Stimulated activated CD8-positive, alpha-beta memory T cell treated with anti-CD3 and anti-CD28 coated beads, Interleukin-12 subunit alpha, Interleukin-12 subunit beta, amount 100 ng/mL, for 4 hours (primary cell): Measurements from ENCODE around the gene SLC9A7.

ENCODE experiments used
- DNase-seq: peaks from one replicate; pipeline ENCODE4 v3.0.0-alpha.2; 2020; ENCODE audit warnings: low read depth

The SLC9A7 gene

DNA sequence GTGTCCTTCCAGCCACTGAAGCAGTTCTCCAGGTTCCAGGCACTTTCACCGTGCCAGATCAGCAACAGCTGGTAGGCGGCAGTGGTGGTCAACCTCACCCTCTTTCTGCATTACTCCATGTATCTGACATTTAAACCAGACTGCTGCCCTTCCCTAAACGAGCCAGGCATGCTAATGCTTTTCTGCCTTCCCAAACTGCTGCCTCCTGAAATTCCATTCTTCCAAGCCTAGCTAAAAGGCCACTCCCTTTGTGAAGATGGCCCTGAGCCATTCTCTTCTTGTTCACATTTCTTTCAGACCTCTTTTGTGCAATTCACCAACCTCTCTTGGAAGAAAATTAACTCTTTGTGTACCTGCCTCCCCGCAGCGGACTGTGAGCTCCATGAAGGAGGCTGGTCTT lies 111.7 kb downstream of the SLC9A7 start:
- no peak for DNase-seq

DNA sequence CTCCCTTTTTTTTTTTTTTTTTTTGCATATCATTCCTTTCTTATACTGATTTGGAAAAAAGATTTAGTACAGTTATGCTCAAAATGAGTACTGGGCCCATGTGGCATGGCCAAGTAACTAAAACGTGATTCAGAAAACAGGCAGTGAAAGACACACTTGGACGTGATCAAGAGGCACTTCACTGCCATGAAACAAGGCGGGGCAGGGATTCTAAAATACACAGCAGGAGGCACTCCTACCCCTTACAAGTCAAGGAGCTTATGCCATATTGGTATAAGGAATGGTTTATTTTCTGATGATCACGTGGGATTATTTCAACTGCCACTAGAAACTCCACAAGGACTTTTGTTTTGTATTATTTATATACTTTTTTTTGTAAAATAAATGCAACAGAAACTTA lies 113.3 kb downstream of the SLC9A7 start:
- DNase-seq: no peak

GRCh38 chrX:46643636-46644035 lies 115.3 kb downstream of the SLC9A7 start:
- DNase-seq: no peak

DNA sequence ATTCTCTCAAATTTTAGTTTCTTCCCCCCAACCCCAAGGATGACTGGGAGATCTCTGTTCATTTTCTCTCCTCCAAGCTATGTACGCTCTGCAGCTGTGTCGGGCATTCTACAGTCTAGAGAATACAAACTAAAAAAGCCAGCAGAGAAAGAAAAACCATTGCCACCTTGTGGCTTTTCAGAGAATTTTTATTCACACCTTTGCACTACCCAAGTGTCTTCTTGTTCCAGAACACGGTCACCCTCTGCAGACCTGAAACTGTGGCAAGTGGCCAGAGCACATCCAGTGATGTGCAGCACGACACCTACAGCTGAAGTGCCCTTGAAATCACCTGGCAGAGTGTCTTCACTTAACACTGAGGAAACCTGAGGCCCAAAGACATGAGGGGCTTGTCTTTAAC lies 116.8 kb downstream of the SLC9A7 start:
- no peak for DNase-seq

DNA sequence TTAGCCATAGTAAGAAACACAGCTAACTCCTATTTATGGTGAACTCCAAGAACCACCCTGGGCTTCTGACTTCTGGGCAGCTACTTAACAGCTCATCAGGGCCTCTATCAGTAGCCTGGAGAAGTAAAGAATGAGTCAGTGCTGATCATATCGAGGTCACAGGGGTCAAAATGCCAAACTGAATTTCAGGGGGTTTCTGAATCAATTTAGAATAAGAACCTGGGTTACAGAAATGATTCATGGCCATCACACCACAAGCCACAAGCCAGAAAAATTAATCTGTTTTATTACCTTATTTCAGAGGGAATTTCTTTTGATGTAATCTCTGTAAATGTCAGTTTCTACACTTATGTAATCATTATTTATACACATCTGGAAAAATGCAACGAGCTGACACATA lies 121.0 kb downstream of the SLC9A7 start:
- DNase-seq: no peak

- DNase-seq: no peak
Observed at GRCh38 chrX:46636223-46636622, 122.7 kb downstream of the SLC9A7 start.

- no peak for DNase-seq
Observed at GRCh38 chrX:46635186-46635585, 123.7 kb downstream of the SLC9A7 start.

DNA sequence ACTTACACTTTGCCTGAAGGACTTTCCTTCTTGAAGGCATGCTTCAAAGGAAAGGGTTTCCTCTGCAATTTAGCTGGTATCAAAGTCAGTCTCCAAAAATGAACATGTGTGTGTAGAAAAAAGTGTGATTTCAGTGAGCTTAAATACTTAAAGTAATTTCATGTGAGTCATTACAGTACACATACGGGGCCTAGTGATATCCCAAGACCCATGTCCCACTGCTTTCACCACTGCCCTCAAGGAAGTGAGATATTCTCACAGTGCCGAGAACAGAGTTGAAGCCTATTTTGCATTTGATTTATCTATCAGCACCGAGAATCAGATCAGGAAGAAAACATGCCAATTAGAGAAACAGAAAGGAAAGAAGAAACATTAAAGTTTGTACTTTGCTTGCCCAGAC lies 124.3 kb downstream of the SLC9A7 start:
- no peak for DNase-seq

- DNase-seq: no peak
Observed at GRCh38 chrX:46630141-46630540, 128.8 kb downstream of the SLC9A7 start.

GRCh38 chrX:46628460-46629371 lies 130.2 kb downstream of the SLC9A7 start:
- no peak for DNase-seq

DNA sequence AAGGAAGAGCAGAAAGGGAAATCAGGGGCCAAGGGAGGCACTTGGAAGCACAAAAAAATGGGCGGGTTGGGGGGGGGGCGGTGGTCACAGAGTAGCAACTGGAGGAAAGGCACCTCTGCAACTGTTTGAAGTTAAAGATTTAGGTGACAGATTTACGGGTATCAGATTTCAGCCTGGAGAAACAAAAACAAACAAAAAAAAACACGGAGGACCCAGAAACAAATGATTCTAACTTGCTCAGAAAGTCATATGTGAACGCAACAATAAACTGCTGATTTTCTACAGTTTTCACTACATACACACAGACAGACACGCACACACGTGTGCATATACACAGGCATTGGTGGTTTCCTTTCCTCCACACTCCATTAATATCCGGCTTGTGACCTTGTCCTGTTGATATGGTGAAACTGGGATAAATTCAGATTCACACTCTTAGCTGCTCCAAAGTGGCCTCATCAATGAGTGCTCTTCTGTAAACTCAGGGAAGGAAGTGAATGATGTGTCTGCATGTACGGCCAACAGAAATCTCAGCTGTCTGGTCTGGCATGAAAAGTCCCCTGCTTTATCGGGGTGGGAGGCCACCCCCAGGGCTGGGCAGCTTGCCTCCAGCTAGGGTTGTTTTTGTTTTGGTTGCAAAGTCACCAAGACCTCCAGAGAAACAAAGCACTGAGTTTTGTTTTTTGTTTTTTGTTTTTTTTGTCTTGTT lies 131.1 kb downstream of the SLC9A7 start:
- no peak for DNase-seq

DNA sequence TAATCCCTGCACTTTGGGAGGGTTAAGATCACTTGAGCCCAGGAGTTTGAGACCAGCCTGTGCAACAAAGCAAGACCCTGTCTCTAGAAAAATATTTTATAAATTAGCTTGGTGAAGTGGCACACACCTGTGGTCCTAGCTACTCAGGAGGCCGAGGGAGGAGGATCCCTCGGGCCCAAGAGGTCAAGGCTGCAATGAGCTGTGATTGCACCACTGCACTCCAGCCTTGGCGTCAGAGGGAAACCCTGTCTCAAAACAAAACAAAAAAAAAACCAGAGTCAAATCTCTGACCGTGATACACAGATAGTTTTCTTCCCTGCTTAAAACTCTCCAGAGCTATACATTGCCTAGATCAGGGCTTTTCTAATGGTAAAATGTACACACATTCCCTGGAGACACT lies 131.9 kb downstream of the SLC9A7 start:
- no peak for DNase-seq

DNA sequence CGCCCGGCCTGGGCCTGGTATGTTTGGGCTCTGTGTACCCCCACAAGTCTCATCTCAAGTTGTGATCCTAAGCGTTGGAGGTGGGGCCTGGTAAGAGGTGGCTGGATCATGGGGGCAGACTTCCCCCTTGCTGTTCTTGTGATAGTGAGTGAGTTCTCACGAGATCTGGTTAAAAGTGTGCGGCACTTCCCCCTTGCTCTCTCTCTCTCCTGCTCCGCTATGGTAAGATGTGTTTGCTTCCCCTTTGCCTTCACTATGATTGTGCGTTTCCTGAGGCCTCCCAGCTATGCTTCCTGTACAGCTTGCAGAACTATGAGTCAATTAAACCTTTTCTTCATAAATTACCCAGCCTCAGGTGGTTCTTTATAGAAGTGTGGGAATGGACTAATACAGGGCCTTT lies 132.4 kb downstream of the SLC9A7 start:
- no peak for DNase-seq

DNA sequence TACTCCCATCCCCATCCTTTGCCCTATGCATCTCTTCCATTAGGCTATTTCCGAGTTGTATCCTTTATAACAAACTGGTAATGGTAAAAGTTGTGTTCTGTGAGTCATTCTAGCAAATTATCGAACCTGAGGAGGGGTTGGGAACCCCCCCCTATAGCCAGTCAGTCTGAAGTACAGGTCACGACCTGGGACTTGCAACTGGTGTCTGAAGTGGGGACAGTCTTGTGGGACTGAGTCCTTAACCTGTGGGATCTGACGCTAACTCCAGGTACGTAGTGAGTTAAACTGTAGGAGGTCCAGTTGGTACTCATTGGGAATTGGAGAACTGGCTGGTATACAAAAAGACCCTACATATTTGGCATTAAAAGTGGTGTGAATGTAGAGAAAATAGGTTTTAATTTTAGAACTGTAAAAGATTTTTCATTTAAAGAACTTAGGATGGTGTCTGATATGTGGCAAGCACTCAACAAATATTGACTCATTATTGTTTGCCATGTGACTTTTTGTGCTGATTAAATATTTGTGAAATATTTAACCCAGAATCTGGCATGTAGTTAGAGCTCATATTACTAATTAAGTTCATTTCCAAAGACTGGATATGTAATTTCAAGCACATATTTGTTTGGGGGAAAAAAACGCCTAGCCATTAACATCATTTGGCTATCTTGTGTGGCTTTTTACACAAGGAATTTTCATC lies 134.7 kb downstream of the SLC9A7 start:
- DNase-seq: no peak

GRCh38 chrX:46621572-46621971 lies 137.3 kb downstream of the SLC9A7 start:
- no peak for DNase-seq

GRCh38 chrX:46620505-46620904 lies 138.4 kb downstream of the SLC9A7 start:
- DNase-seq: no peak

- DNase-seq: no peak
Observed at GRCh38 chrX:46618947-46619346, 140.0 kb downstream of the SLC9A7 start.

GRCh38 chrX:46617906-46618305 lies 141.0 kb downstream of the SLC9A7 start:
- DNase-seq: no peak

GRCh38 chrX:46611658-46612362 lies 147.1 kb downstream of the SLC9A7 start:
- no peak for DNase-seq

- DNase-seq: no peak
Observed at GRCh38 chrX:46610070-46610658, 148.8 kb downstream of the SLC9A7 start.

- DNase-seq: no peak
Observed at GRCh38 chrX:46607916-46608315, 151.0 kb downstream of the SLC9A7 start.
